ENCODE data around the gene GRAMD2A.

Gene GRAMD2A

DNA sequence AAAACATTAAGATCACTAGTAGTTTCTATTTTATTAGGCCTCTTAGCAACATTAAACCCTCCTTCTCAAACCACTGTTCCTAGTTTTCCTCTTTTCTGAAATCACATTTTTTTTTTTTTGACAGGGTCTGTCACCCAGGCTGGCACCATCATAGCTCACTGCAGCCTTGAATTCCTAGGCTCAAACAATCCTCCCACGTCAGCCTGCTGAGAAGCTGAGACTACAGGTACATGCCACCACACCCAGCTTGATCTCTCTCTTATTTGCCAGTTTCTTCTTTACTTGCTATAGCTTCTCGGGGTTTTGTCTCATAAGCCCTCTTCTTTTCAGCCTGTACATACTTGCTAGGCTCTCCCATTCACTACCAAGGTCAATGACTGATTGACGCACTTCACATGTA lies 51.4 kb downstream of the GRAMD2A start:
- Histone ChIP-seq H3K4me3 (ENCODE audit: low read depth in 1 of 2, low read length in 1 of 2) (no peak overlapping the region), H3K27ac (no peak overlapping the region), H3K36me3 (no peaks in the 10 kb centered on the region), H3K9me3 (no peaks in the 10 kb centered on the region), H3K27me3 (no peaks in the 10 kb centered on the region), H3K4me1 (ENCODE audit: control insufficient read depth in 1 of 2, insufficient read depth in 1 of 2, low read depth in 1 of 2, low read length in 1 of 2) (no peaks in the 10 kb centered on the region)
- TF ChIP-seq, protein P1, sequence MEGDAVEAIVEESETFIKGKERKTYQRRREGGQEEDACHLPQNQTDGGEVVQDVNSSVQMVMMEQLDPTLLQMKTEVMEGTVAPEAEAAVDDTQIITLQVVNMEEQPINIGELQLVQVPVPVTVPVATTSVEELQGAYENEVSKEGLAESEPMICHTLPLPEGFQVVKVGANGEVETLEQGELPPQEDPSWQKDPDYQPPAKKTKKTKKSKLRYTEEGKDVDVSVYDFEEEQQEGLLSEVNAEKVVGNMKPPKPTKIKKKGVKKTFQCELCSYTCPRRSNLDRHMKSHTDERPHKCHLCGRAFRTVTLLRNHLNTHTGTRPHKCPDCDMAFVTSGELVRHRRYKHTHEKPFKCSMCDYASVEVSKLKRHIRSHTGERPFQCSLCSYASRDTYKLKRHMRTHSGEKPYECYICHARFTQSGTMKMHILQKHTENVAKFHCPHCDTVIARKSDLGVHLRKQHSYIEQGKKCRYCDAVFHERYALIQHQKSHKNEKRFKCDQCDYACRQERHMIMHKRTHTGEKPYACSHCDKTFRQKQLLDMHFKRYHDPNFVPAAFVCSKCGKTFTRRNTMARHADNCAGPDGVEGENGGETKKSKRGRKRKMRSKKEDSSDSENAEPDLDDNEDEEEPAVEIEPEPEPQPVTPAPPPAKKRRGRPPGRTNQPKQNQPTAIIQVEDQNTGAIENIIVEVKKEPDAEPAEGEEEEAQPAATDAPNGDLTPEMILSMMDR (IDR thresholded peaks at IDR 0.05): no peak

DNA sequence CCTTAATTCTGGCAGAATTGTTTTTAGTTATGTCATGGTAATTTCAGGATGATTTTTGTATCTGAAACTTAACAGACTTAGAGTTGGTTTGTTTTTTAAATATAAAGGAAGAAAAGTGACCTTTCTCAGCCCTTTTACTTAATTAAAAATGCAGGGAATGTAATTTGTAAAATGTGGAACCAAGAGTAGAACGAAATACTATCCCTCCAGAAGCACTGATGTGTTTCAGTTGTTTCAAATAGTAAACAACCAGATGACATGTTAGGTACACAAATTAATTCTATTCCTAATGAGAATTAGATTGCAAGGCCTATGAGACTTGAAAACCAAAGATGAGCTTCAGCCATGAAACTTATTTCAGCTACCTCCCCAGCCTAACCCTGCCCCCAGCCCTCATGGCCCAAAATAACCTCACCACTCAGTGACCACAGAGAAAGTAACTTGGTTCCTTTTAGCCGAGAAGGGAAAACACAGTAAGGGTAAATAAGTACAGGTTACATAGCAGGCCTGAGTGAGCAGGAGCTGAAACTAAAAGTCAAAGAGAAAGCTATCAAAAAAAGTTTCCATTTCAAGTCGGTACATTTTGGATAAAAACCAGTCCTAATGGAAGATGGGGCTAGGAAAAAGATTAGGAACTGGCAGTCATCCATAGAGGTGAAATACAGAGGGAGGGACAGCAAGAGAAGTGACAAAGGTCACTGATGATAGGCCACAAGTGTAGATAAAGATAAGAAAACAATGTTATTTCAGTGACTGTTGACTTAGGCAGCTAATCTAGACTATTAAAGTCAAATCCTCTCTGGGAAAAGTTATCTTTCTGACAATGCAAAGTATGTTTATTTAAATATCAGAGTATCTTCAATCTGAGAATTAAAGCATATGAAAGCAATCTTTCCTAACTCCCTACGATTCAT lies 56.2 kb downstream of the GRAMD2A start:
- no peak overlapping the region for H3K27ac ChIP-seq
- H3K4me3 ChIP-seq (ENCODE audit: low read depth in 1 of 2, low read length in 1 of 2): no peak overlapping the region
- no peaks in the 10 kb centered on the region for H3K9me3 ChIP-seq
- TF ChIP-seq, protein P1 (IDR thresholded peaks at IDR 0.05): no peak
- H3K4me1 ChIP-seq (ENCODE audit: control insufficient read depth in 1 of 2, insufficient read depth in 1 of 2, low read depth in 1 of 2, low read length in 1 of 2): no peaks in the 10 kb centered on the region
- H3K27me3 ChIP-seq: no peaks in the 10 kb centered on the region
- H3K36me3 ChIP-seq: no peaks in the 10 kb centered on the region

DNA sequence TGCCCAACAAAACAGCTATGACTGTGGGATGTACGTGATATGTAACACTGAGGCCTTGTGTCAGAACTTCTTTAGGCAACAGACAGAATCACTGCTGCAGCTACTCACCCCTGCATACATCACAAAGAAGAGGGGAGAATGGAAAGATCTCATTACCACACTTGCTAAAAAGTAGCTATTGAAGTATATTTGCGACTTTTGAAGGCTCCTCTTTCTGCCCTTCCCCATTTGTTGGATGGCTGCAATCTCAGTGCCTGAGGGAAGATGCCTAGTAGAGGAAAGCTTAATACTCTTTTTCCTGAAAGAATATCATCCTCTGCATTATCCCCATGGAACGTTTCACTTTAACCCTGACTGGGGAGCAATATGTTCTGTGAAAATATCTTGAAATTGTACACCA lies 57.5 kb downstream of the GRAMD2A start:
- Histone ChIP-seq H3K4me1 (ENCODE audit: control insufficient read depth in 1 of 2, insufficient read depth in 1 of 2, low read depth in 1 of 2, low read length in 1 of 2) (no peaks in the 10 kb centered on the region), H3K27ac (no peak overlapping the region), H3K36me3 (no peaks in the 10 kb centered on the region), H3K9me3 (no peaks in the 10 kb centered on the region), H3K27me3 (no peaks in the 10 kb centered on the region), H3K4me3 (ENCODE audit: low read depth in 1 of 2, low read length in 1 of 2) (no peak overlapping the region)
- TF ChIP-seq, protein P1 (IDR thresholded peaks at IDR 0.05): no peak

DNA sequence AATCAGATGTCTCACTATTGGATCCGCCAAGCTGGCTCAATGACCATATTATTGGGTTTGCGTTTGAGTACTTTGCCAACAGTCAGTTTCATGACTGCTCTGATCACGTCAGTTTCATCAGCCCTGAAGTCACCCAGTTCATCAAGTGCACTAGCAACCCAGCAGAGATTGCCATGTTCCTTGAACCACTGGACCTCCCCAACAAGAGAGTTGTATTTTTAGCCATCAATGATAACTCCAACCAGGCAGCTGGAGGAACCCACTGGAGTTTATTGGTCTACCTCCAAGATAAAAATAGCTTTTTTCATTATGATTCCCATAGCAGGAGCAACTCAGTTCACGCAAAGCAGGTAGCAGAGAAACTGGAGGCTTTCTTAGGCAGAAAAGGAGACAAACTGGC lies 57.9 kb downstream of the GRAMD2A start:
- Histone ChIP-seq H3K4me3 (ENCODE audit: low read depth in 1 of 2, low read length in 1 of 2) (no peak overlapping the region), H3K4me1 (ENCODE audit: control insufficient read depth in 1 of 2, insufficient read depth in 1 of 2, low read depth in 1 of 2, low read length in 1 of 2) (no peaks in the 10 kb centered on the region), H3K9me3 (no peaks in the 10 kb centered on the region), H3K36me3 (no peaks in the 10 kb centered on the region), H3K27me3 (no peaks in the 10 kb centered on the region), H3K27ac (no peak overlapping the region)
- TF ChIP-seq, protein P1 (IDR thresholded peaks at IDR 0.05): no peak

DNA sequence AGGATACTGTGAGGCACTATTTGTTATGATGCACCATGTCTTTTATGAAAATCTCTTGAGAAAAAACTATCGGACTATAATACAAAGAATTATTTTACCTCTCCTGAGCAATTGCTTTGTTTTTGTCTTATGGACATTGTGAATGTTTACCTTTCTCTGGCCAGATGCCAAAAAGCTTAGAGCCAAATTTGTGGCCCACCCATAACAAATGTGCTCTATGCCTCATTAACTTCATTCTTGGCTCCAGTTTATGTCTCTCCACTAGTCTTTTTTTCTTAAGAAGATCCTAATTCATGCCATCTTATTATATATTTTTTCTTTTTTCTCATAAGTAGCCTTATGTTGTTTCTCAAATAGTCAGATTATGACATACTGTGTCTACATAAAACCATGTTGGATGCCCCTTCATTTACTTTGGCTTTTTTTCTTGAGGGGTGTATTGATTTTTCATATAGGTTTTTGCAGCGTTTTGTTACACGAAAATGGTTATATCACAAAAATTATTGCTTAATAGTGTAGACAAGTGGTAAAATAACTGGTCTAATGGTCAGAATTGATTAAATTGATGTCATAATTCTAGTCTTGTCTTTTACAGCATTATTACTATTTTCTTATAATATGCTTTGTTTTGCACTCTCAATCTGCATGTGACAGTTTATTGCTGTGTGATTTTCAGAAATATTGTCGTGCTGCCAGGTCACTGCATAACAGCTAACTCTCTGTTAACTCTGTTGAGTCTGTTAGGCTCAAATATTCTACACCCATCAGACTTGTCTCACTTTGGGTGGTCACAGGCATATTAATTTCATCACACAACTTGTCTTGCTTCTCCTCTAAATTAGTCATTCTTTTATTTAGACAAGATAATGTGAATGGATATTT lies 61.2 kb downstream of the GRAMD2A start:
- Histone ChIP-seq H3K27me3 (no peaks in the 10 kb centered on the region), H3K9me3 (no peaks in the 10 kb centered on the region), H3K36me3 (no peaks in the 10 kb centered on the region), H3K4me1 (ENCODE audit: control insufficient read depth in 1 of 2, insufficient read depth in 1 of 2, low read depth in 1 of 2, low read length in 1 of 2) (no peaks in the 10 kb centered on the region), H3K27ac (no peak overlapping the region), H3K4me3 (ENCODE audit: low read depth in 1 of 2, low read length in 1 of 2) (no peak overlapping the region)
- TF ChIP-seq, protein P1 (IDR thresholded peaks at IDR 0.05): no peak

All from neutrophil (primary cell).